GM23338 (cell line): Measurements from ENCODE around the gene TMC3.

Source experiments
- CTCF ChIP-seq, 2 experiments: fragments of 200-600 bp in 1 of 2; sonication (generic) in 1 of 2; conservative IDR thresholded peaks; 2 replicates each; pipeline versions ENCODE4 v1.5.1 to v1.6.1; 2016 to 2017; ENCODE audit warnings: antibody characterized with exemption in 2 of 2, low read depth in 2 of 2, mild to moderate bottlenecking in 2 of 2, moderate library complexity in 1 of 2
- POLR2AphosphoS5 ChIP-seq: IDR thresholded peaks from 2 replicates; pipeline ENCODE4 v1.6.1; 2016; ENCODE audit warnings: antibody characterized with exemption, low read depth

DNA sequence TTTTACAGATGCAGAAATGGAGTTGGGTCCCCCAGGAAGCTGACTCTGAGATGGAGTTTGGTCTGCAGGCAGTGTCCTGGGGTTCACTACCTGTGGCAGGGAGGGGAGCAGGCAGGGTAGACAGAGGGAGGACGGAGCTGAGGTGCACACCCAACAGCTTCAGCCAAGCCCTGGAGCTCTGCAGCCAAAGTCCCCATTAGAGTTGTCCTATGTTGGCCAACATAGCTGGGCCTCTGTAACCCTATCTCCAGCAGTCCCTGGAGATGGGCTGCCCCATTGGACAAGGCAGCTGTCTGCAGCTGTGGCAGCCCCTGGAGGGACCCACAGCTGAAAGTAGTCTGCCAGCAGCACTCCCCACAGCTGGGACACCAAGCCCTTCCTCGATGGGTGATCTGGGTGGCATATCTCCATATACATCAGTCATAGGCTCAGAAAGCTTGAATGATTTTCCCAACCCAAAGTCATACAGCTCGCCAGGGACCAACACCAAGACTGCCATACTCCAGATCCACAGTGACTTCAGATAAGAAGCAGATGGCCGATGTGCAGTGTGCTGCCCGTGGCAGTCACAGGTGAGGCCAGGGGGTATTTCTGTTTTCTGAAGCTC lies 82.0 kb downstream of the TMC3 start:
- TF ChIP-seq POLR2AphosphoS5 (no peak), CTCF (conservative IDR thresholded peaks at IDR 0.05; ENCODE audit: low read depth in 2 of 2) (no peak)
